ENCODE measurements around the gene RND3.

The RND3 gene

DNA sequence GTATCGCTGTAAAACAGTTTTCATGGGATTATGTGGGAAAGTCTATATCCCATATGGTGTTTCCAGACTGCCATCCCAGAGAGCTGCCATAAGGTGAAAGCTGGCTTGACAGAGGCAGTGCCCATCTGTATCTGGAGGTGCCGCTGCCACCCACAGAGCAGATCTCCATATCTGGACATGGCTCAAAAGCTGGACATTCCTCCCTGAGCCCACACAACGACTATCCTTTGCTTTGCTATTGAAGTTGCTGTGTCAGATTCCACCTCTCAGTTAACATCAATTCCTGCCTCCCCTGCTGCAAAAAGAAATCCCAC lies 55.2 kb downstream of the RND3 start:
- DNase-seq: no peak

- DNase-seq: no peak
Observed at GRCh38 chr2:150431561-150432311, 55.7 kb downstream of the RND3 start.

- no peak for DNase-seq
Observed at GRCh38 chr2:150429384-150429961, 58.0 kb downstream of the RND3 start.

DNA sequence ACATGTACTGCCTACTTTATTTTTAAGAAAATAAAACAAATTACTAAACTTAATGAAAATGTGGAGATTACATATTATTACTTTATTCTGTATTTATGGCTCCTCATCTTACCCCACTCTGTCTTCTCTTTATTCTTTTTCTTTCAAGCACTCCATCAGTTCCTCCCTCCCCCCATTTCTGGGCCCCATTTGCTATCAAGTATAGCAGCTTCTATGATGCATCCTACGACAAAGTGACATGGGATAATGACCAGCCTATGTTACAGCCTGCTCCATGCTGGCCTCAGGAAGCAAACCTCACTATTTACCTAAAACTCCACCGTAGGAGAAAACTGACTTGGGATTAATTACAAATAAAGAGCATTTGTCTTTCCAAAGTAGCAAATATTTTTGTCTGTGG lies 58.8 kb downstream of the RND3 start:
- DNase-seq: no peak

GRCh38 chr2:150427298-150427697 lies 60.2 kb downstream of the RND3 start:
- no peak for DNase-seq

DNA sequence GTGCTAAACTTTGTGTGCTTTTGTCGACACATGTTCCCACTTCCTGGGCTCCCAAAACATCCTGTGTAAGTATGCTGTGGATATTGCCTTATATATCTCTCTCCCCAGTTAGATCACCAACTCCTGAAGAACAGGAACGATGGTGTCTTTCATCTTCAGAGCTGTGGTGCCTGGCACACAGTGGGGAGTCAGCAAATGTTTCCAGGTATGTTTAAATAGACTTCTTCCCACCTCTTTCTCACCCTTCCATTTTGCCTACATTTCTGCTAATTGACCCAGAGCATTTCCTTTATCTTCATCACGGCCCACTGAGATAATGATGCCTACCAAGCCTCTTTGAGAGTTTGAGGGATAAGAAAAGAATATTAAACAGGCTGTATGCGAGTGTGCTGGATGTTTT lies 60.7 kb downstream of the RND3 start:
- DNase-seq: no peak

- DNase-seq: no peak
Observed at GRCh38 chr2:150426315-150426714, 61.2 kb downstream of the RND3 start.

DNA sequence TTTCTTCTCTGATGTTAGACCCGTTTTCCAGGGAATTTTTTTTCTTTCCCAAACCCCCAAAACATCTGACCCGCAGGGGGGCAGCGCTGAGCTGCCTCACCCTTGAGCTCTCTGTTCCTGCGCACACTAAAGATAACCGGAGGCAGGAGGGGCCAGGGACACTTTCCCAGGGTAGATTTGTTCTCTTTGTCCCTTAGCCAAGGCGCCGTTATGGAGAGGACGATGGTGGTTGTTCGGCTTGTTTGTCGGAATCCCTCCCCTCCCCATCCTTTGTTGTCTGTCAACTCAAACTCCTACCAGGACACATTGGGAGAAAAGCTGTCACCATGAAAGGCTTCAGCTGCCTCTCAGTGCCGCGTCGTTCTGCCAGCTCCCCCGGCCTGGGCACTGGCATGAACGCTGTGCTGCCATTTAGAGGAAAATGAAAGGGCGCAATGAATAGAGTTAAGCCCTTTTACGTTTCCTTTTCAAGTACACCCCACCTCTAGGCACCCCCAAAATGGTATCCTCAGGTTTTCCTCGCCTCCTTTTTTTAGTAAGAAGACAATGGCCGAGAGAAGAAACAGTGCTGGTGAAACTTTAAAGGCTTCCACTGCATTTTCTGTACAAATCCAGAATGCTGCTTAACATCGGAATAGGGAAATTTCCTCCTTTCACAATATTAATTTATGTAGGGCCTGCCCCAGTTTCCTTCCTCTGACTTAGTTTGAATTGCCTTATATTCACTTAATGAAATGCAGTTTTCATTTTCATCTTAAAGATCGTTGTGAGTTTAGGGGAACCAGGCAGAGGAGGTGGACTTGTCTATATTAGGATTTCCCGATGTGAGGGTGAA lies 62.1 kb downstream of the RND3 start:
- DNase-seq: peak; percentile 72

- no peak for DNase-seq
Observed at GRCh38 chr2:150424406-150424805, 63.1 kb downstream of the RND3 start.

DNA sequence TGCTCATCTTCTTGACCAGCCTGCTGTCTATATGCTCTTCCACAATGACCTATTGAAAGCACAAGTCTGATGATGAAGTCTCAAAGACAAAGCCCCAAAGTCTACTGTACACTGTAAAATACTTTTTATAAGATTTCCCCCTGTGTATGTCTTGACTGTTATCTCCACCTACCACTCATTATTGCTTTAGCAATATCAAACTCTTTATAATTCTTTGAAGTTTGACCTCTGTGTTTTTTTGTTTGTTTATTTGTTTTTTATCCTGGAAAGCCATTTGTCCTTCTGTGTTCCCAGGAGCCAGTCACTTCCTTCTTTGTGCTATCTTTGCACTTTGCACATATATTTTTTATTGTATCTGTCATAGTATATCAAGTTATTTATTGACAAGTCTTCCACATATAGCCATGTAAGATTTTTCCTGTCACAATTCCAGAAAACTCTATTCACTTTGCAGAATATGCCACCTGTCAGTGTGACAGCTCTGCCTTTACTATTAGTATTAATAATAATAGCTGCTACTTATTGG lies 66.3 kb downstream of the RND3 start:
- no peak for DNase-seq

GRCh38 chr2:150418916-150419315 lies 68.6 kb downstream of the RND3 start:
- DNase-seq: no peak

All from islet precursor cell (in vitro differentiated cells).